B cell (primary cell): ENCODE measurements around the gene ATG7. TPM values are rescaled to one million over a fixed set of nuclear protein-coding genes. Genes with fewer than 3 reads are reported as not detected.

ENCODE experiments used
- ATAC-seq: fragments of 200-7000 bp; cut with Tn5 transposase; one replicate; pipeline ENCODE4 v1.10.0; 2021; ENCODE audit warnings: low read depth, mild to moderate bottlenecking, moderate number of reproducible peaks, moderate library complexity
- CTCF ChIA-PET: fragments of 350-600 bp; sonication (Branson Sonifier 250); formaldehyde crosslinking; loops from one replicate; lab custom pipeline; 2021; ENCODE audit warnings: antibody characterized with exemption, inconsistent platforms; lab: Charles Lee
- POLR2A ChIA-PET: fragments of 350-600 bp; sonication (Branson Sonifier 250); formaldehyde crosslinking; loops from one replicate; lab custom pipeline; 2021; ENCODE audit warnings: antibody characterized with exemption; lab: Charles Lee
- DNase-seq: peaks from one replicate; pipeline ENCODE4 v3.0.0; 2013
- H2AFZ ChIP-seq: 2 replicates; pipeline ENCODE4 v1.6.1; 2012; ENCODE audit warnings: mild to moderate bottlenecking, low read depth, low read length; ENCODE audit not compliant: insufficient read depth, poor library complexity, severe bottlenecking
- H3K27ac ChIP-seq, 2 donors: 1 replicate in 1 of 2; 2 replicates in 1 of 2; pipeline ENCODE4 v1.5.1; 2012 to 2013; ENCODE audit warnings: low read length in 2 of 2, mild to moderate bottlenecking in 2 of 2, moderate library complexity in 1 of 2
- H3K27me3 ChIP-seq, 4 experiments: fragments of 200-600 bp in 1 of 4; sonication (generic) in 1 of 4; replicated peaks in 1 of 4; 1 replicate in 2 of 4; 2 replicates in 2 of 4; pipeline versions ENCODE4 v1.6.1 to v1.7.0; 2013 to 2016; ENCODE audit warnings: low read length in 3 of 4, mild to moderate bottlenecking in 2 of 4, mixed read lengths in 1 of 4, moderate library complexity in 1 of 4; ENCODE audit not compliant: insufficient read depth in 4 of 4, control insufficient read depth in 3 of 4; ENCODE audit errors: control extremely low read depth in 1 of 4
- H3K36me3 ChIP-seq, 2 experiments: replicated peaks in 1 of 2; 1 replicate in 1 of 2; 2 replicates in 1 of 2; pipeline versions ENCODE4 v1.6.1 to v1.7.1; 2013; ENCODE audit warnings: low read length in 1 of 2; ENCODE audit not compliant: insufficient read depth in 2 of 2, control insufficient read depth in 1 of 2; ENCODE audit errors: control extremely low read depth in 1 of 2, extremely low read depth in 1 of 2
- H3K4me1 ChIP-seq, 2 donors: fragments of 200-600 bp in 1 of 2; sonication (generic) in 1 of 2; 1 replicate in 1 of 2; 2 replicates in 1 of 2; pipeline versions ENCODE4 v1.5.1 to v1.6.1; 2013 to 2017; ENCODE audit warnings: low read length in 2 of 2; ENCODE audit not compliant: control insufficient read depth in 2 of 2, insufficient read depth in 2 of 2
- H3K4me2 ChIP-seq: replicated peaks from 2 replicates; pipeline ENCODE3; 2012; ENCODE audit warnings: mild to moderate bottlenecking, low read depth, low read length; ENCODE audit not compliant: poor library complexity, severe bottlenecking
- H3K4me3 ChIP-seq, 5 experiments: fragments of 200-600 bp in 1 of 5; sonication (generic) in 1 of 5; 1 replicate in 3 of 5; 2 replicates in 2 of 5; pipeline versions ENCODE4 v1.5.1 to v1.7.0; 2011 to 2016; ENCODE audit warnings: low read length in 4 of 5, mild to moderate bottlenecking in 4 of 5, low read depth in 2 of 5, control low read depth in 1 of 5, moderate library complexity in 1 of 5; ENCODE audit not compliant: insufficient read depth in 1 of 5; ENCODE audit errors: control extremely low read depth in 1 of 5, extremely low read depth in 1 of 5
- H3K79me2 ChIP-seq: fragments of 200-600 bp; sonication (generic); one replicate; pipeline ENCODE4 v1.6.0; 2016; ENCODE audit warnings: low read length; ENCODE audit not compliant: control insufficient read depth, insufficient read depth
- H3K9ac ChIP-seq: fragments of 200-600 bp; sonication (generic); 2 replicates; pipeline ENCODE4 v1.6.1; 2017; ENCODE audit warnings: mild to moderate bottlenecking, low read length, moderate library complexity
- H3K9me3 ChIP-seq, 3 donors: one replicate each; pipeline versions ENCODE4 v1.6.1 to v1.7.1; 2013; ENCODE audit warnings: low read length in 2 of 3; ENCODE audit not compliant: control insufficient read depth in 2 of 3, insufficient read depth in 1 of 3; ENCODE audit errors: control extremely low read depth in 1 of 3
- H4K20me1 ChIP-seq: 2 replicates; pipeline ENCODE4 v1.6.0; 2012; ENCODE audit warnings: mild to moderate bottlenecking, low read length; ENCODE audit not compliant: insufficient read depth, control insufficient read depth, poor library complexity, severe bottlenecking
- H3K27ac Mint-ChIP-seq: one replicate; pipeline ENCODE4 v1.8.0; 2021; ENCODE audit warnings: mixed read lengths
- H3K27me3 Mint-ChIP-seq: one replicate; pipeline ENCODE4 v1.8.0; 2021; ENCODE audit warnings: mixed read lengths
- H3K4me1 Mint-ChIP-seq: one replicate; pipeline ENCODE4 v1.8.0; 2021; ENCODE audit warnings: mixed read lengths
- H3K4me3 Mint-ChIP-seq: one replicate; pipeline ENCODE4 v1.8.0; 2021; ENCODE audit warnings: mixed read lengths
- H3K9me3 Mint-ChIP-seq: one replicate; pipeline ENCODE4 v1.8.0; 2022; ENCODE audit warnings: mixed read lengths; ENCODE audit not compliant: insufficient read depth
- CTCF ChIP-seq: fragments of 200-600 bp; IDR thresholded peaks from one replicate; pipeline ENCODE4 v1.8.0; 2022; ENCODE audit warnings: antibody characterized with exemption, mild to moderate bottlenecking
- EZH2 ChIP-seq: IDR thresholded peaks from 2 replicates; pipeline ENCODE4 v1.6.1; 2012; ENCODE audit warnings: borderline replicate concordance, low read depth, mild to moderate bottlenecking, moderate library complexity, low read length; ENCODE audit not compliant: insufficient read depth, poor library complexity, severe bottlenecking
- WGBS: methylation state at CpG from one replicate; pipeline ENCODE4 v1.1.5; 2013; ENCODE audit warnings: missing lambda C conversion rate; ENCODE audit not compliant: insufficient coverage; 5-methylcytosine and 5-hydroxymethylcytosine counted together
- intact Hi-C: fragments of 100-400 bp; cut with micrococcal nuclease; formaldehyde crosslinking; loops from one replicate; pipeline ENCODE4 v1.10.0; 2022
- polyA plus RNA-seq: library from polyadenylated mRNA; depleted of rRNA; stranded (reverse); fragments of >200 nt; gene quantifications from 2 replicates; pipeline ENCODE4 v1.2.3, GENCODE V29; 2012
- total RNA-seq, 2 donors: library from RNA; stranded (reverse); fragments of 120-200 nt in 1 of 2; gene quantifications; 1 replicate in 1 of 2; 2 replicates in 1 of 2; pipeline versions ENCODE4 v1.2.3 to v1.2.4, GENCODE V29; 2013 to 2022

ATG7 gene
- total and polyA plus RNA-seq, 2 donors (not counting 1 experiment from before 2014, with no cell fraction given): 13.9 to 66.4 TPM

- Histone ChIP-seq H3K36me3 (peaks cover under 1 to 10% of the 10 kb centered on the region in 2 experiments), H3K9me3 (peaks cover 0 to 5% (median 1%) of the 10 kb centered on the region in 3 donors), H3K4me1 (peaks cover 17 to 20% of the 10 kb centered on the region in 2 donors), H4K20me1 (no peaks in the 10 kb centered on the region), H3K4me3 (no peak overlapping the region), H2AFZ (no peak overlapping the region), H3K4me2 (no peak overlapping the region), H3K27me3 (no peaks in the 10 kb centered on the region), H3K27ac (no peak overlapping the region), H3K9ac (no peak overlapping the region), H3K79me2 (peaks cover 78% of the 10 kb centered on the region)
- ChIA-PET POLR2A (no interaction called here), CTCF (no interaction called here)
- peaks cover 47% of the 10 kb centered on the region for H3K4me1 Mint-ChIP-seq
- intact Hi-C loops: no loop called here
- ATAC-seq: no peak
- no peak overlapping the region for H3K4me3 Mint-ChIP-seq
- H3K27me3 Mint-ChIP-seq: no peaks in the 10 kb centered on the region
- DNase-seq: no peak
- 67% methylated on average over 1 of the region's 2 CpGs for WGBS
- no peak overlapping the region for H3K27ac Mint-ChIP-seq
- H3K9me3 Mint-ChIP-seq: peaks cover 5% of the 10 kb centered on the region
- no peak for TF ChIP-seq EZH2
- TF ChIP-seq CTCF: no peak
These were observed 3.7 kb downstream of the ATG7 start for GRCh38 chr3:11275926-11276325.

- 97% methylated on average over 2 of the region's 2 CpGs for WGBS
- Histone ChIP-seq H3K4me2 (no peak overlapping the region), H3K4me3 (no peak overlapping the region), H4K20me1 (no peaks in the 10 kb centered on the region), H3K9ac (no peak overlapping the region), H3K79me2 (peaks cover 76% of the 10 kb centered on the region), H2AFZ (no peak overlapping the region), H3K36me3 (peaks cover 2 to 14% of the 10 kb centered on the region in 2 experiments), H3K9me3 (peaks cover 0 to 5% (median 1%) of the 10 kb centered on the region in 3 donors), H3K27ac (no peak overlapping the region), H3K27me3 (no peaks in the 10 kb centered on the region), H3K4me1 (peaks cover 14 to 16% of the 10 kb centered on the region in 2 donors)
- ATAC-seq (no peak), DNase-seq (no peak)
- Mint-ChIP-seq H3K27ac (no peak overlapping the region), H3K4me1 (peaks cover 43% of the 10 kb centered on the region), H3K27me3 (no peaks in the 10 kb centered on the region), H3K4me3 (no peak overlapping the region), H3K9me3 (peaks cover 5% of the 10 kb centered on the region)
- intact Hi-C loops: no loop called here
- CTCF ChIA-PET: no interaction called here
- no peak for TF ChIP-seq EZH2
- no peak for TF ChIP-seq CTCF
- POLR2A ChIA-PET: no interaction called here
These were observed 4.7 kb downstream of the ATG7 start for GRCh38 chr3:11276901-11277300.
